NCI-H774 (cell line): ENCODE results near the gene ANKRD33B.
A peak's percentile ranks its signal among the peaks of the same experiment; 100 is the strongest.
"Not testable (repeated sequence)": the region's sequence is repeated elsewhere in the genome, so short reads cannot be mapped to it uniquely, and the experiment has no call there.

Source experiments
- DNase-seq: peaks from one replicate; lab custom pipeline; 2025; lab: John Stamatoyannopoulos, UW

The ANKRD33B gene

GRCh38 chr5:10594591-10595210 lies 30.8 kb downstream of the ANKRD33B start:
- DNase-seq: no peak

GRCh38 chr5:10595293-10595671 lies 31.4 kb downstream of the ANKRD33B start:
- no peak for DNase-seq

- no peak for DNase-seq
Observed at GRCh38 chr5:10595672-10596309, 31.9 kb downstream of the ANKRD33B start.

GRCh38 chr5:10596310-10596703 lies 32.4 kb downstream of the ANKRD33B start:
- no peak for DNase-seq

- no peak for DNase-seq
Observed at GRCh38 chr5:10596886-10597451, 33.1 kb downstream of the ANKRD33B start.

GRCh38 chr5:10599113-10599512 lies 35.2 kb downstream of the ANKRD33B start:
- DNase-seq: no peak

- no peak for DNase-seq
Observed at GRCh38 chr5:10599862-10600284, 36.0 kb downstream of the ANKRD33B start.

GRCh38 chr5:10600626-10601245 lies 36.9 kb downstream of the ANKRD33B start:
- DNase-seq: no peak

- peak; percentile 88 for DNase-seq
Observed at GRCh38 chr5:10601246-10602030, 37.6 kb downstream of the ANKRD33B start.

GRCh38 chr5:10602031-10602806 lies 38.3 kb downstream of the ANKRD33B start:
- no peak for DNase-seq

- DNase-seq: no peak
Observed at GRCh38 chr5:10604975-10605374, 41.1 kb downstream of the ANKRD33B start.

GRCh38 chr5:10606632-10607022 lies 42.8 kb downstream of the ANKRD33B start:
- not testable (repeated sequence) for DNase-seq

- peak; percentile 46 for DNase-seq
Observed at GRCh38 chr5:10607023-10607665, 43.3 kb downstream of the ANKRD33B start.

GRCh38 chr5:10607666-10608073 lies 43.8 kb downstream of the ANKRD33B start:
- no peak for DNase-seq

GRCh38 chr5:10608081-10608480 lies 44.2 kb downstream of the ANKRD33B start:
- DNase-seq: not testable (repeated sequence)

- no peak for DNase-seq
Observed at GRCh38 chr5:10610058-10610457, 46.2 kb downstream of the ANKRD33B start.

- DNase-seq: no peak
Observed at GRCh38 chr5:10611290-10611689, 47.4 kb downstream of the ANKRD33B start.

GRCh38 chr5:10612251-10612650 lies 48.4 kb downstream of the ANKRD33B start:
- DNase-seq: no peak

- no peak for DNase-seq
Observed at GRCh38 chr5:10615693-10616092, 51.8 kb downstream of the ANKRD33B start.

GRCh38 chr5:10617103-10617502 lies 53.2 kb downstream of the ANKRD33B start:
- no peak for DNase-seq

GRCh38 chr5:10618311-10618710 lies 54.4 kb downstream of the ANKRD33B start:
- no peak for DNase-seq
